ENCODE measurements around the gene NDUFV1. TPM values are rescaled to one million over a fixed set of nuclear protein-coding genes. Genes with fewer than 3 reads are reported as not detected.

NDUFV1 gene
- total RNA-seq, 4 donors from 2014 or later: 154 to 249 (median 180) TPM

GRCh38 chr11:67609316-67609715 lies 2.6 kb downstream of the NDUFV1 start:
- TF ChIP-seq POLR2AphosphoS5 (IDR thresholded peaks at IDR 0.05): no peak
- TF ChIP-seq POLR2A (IDR thresholded peaks at IDR 0.05): no peak
- no peak for TF ChIP-seq EP300 (IDR thresholded peaks at IDR 0.05)
- TF ChIP-seq CTCF (IDR thresholded peaks at IDR 0.05): no peak
- Histone ChIP-seq H3K4me1 (peaks cover 0 to 46% (median 19%) of the 10 kb centered on the region in 3 donors), H3K4me3 (no peak overlapping the region), H3K27ac (no peak overlapping the region), H3K36me3 (peaks cover 0 to 53% of the 10 kb centered on the region in 2 donors), H3K9me3 (no peaks in the 10 kb centered on the region), H3K27me3 (peaks cover 1% of the 10 kb centered on the region)
- no peak for ATAC-seq
- 100% methylated on average over 1 of the region's 10 CpGs; no CpG with 5 or more reads in 1 of the 2 donors for WGBS, 2 donors (ENCODE audit: low coverage in 1 of 2)

- no peaks in the 10 kb centered on the region for H3K9me3 ChIP-seq
- ATAC-seq: no peak
- H3K27ac ChIP-seq: no peak overlapping the region
- WGBS, 2 donors (ENCODE audit: low coverage in 1 of 2): no CpG with 5 or more reads among the region's 15 CpGs
- H3K4me1 ChIP-seq: peaks cover 0 to 46% (median 22%) of the 10 kb centered on the region in 3 donors
- no peak overlapping the region for H3K4me3 ChIP-seq
- H3K36me3 ChIP-seq: peaks cover 0 to 53% of the 10 kb centered on the region in 2 donors
- peaks cover 12% of the 10 kb centered on the region for H3K27me3 ChIP-seq
- TF ChIP-seq POLR2AphosphoS5 (IDR thresholded peaks at IDR 0.05) (no peak), EP300 (IDR thresholded peaks at IDR 0.05) (no peak), CTCF (IDR thresholded peaks at IDR 0.05) (no peak), POLR2A (IDR thresholded peaks at IDR 0.05) (no peak)
Observed at GRCh38 chr11:67610302-67610868, 3.6 kb downstream of the NDUFV1 start.

GRCh38 chr11:67611165-67611564 lies 4.4 kb downstream of the NDUFV1 start:
- peaks cover 20% of the 10 kb centered on the region for H3K27me3 ChIP-seq
- peaks cover 0 to 45% (median 19%) of the 10 kb centered on the region in 3 donors for H3K4me1 ChIP-seq
- no peak overlapping the region for H3K27ac ChIP-seq
- no peak for ATAC-seq
- TF ChIP-seq CTCF (IDR thresholded peaks at IDR 0.05): no peak
- TF ChIP-seq POLR2A (IDR thresholded peaks at IDR 0.05): no peak
- no peak for TF ChIP-seq POLR2AphosphoS5 (IDR thresholded peaks at IDR 0.05)
- peaks cover 0 to 53% of the 10 kb centered on the region in 2 donors for H3K36me3 ChIP-seq
- no peaks in the 10 kb centered on the region for H3K9me3 ChIP-seq
- 86% methylated on average over 7 of the region's 14 CpGs; no CpG with 5 or more reads in 1 of the 2 donors for WGBS, 2 donors (ENCODE audit: low coverage in 1 of 2)
- no peak overlapping the region for H3K4me3 ChIP-seq

- Histone ChIP-seq H3K4me3 (no peak overlapping the region), H3K27ac (no peak overlapping the region), H3K9me3 (no peaks in the 10 kb centered on the region), H3K36me3 (peaks cover 0 to 53% of the 10 kb centered on the region in 2 donors), H3K27me3 (peaks cover 28% of the 10 kb centered on the region), H3K4me1 (peaks cover 0 to 43% (median 18%) of the 10 kb centered on the region in 3 donors)
- ATAC-seq: no peak
- 75% methylated on average over 14 of the region's 37 CpGs; no CpG with 5 or more reads in 1 of the 2 donors for WGBS, 2 donors (ENCODE audit: low coverage in 1 of 2)
- TF ChIP-seq POLR2A (IDR thresholded peaks at IDR 0.05) (no peak), POLR2AphosphoS5 (IDR thresholded peaks at IDR 0.05) (no peak), EP300 (IDR thresholded peaks at IDR 0.05) (no peak), CTCF (IDR thresholded peaks at IDR 0.05) (no peak)
Observed at GRCh38 chr11:67611704-67612587, 5.2 kb downstream of the NDUFV1 start.

All from gastroesophageal sphincter (tissue), 4 donors.